Naive thymus-derived CD4-positive, alpha-beta T cell (primary cell): ENCODE results near the gene FGD1. TPM values are rescaled to one million over a fixed set of nuclear protein-coding genes. Genes with fewer than 3 reads are reported as not detected.

Experiments used
- ATAC-seq: fragments of 150-1000 bp; cut with Tn5 transposase; 2 replicates; pipeline ENCODE4 v1.10.0; 2021; ENCODE audit warnings: mild to moderate bottlenecking, moderate library complexity
- CTCF ChIA-PET: fragments of 350-600 bp; sonication (Branson Sonifier 250); formaldehyde crosslinking; loops from one replicate; lab custom pipeline; 2021; ENCODE audit warnings: antibody characterized with exemption; lab: Charles Lee
- POLR2A ChIA-PET: fragments of 350-600 bp; sonication (Branson Sonifier 250); formaldehyde crosslinking; loops from one replicate; lab custom pipeline; 2021; ENCODE audit warnings: antibody characterized with exemption, inconsistent platforms; lab: Charles Lee
- DNase-seq, 9 donors: peaks; one replicate each; pipeline versions ENCODE4 v3.0.0 to v3.0.0-alpha.2; 2020 to 2022; ENCODE audit warnings: mixed read lengths in 1 of 9
- H3K27ac ChIP-seq: one replicate; pipeline ENCODE4 v1.7.0; 2013; ENCODE audit warnings: mild to moderate bottlenecking, low read depth, low read length, moderate library complexity
- H3K27me3 ChIP-seq, 2 donors: one replicate each; pipeline ENCODE4 v1.7.0; 2013; ENCODE audit warnings: low read length in 2 of 2, mild to moderate bottlenecking in 2 of 2, moderate library complexity in 2 of 2; ENCODE audit not compliant: control insufficient read depth in 2 of 2, insufficient read depth in 2 of 2
- H3K36me3 ChIP-seq, 3 experiments: 1 replicate in 2 of 3; 2 replicates in 1 of 3; pipeline ENCODE4 v1.7.0; 2013; ENCODE audit warnings: low read length in 3 of 3, mild to moderate bottlenecking in 3 of 3, moderate library complexity in 1 of 3; ENCODE audit not compliant: insufficient read depth in 3 of 3, control insufficient read depth in 2 of 3
- H3K4me1 ChIP-seq, 2 donors: one replicate each; pipeline ENCODE4 v1.7.0; 2013; ENCODE audit warnings: low read length in 2 of 2, mild to moderate bottlenecking in 2 of 2, moderate library complexity in 1 of 2; ENCODE audit not compliant: control insufficient read depth in 2 of 2, insufficient read depth in 2 of 2
- H3K4me3 ChIP-seq: 2 replicates; pipeline ENCODE4 v1.7.0; 2013; ENCODE audit warnings: mild to moderate bottlenecking, low read length
- H3K9me3 ChIP-seq, 3 experiments: 1 replicate in 2 of 3; 2 replicates in 1 of 3; pipeline ENCODE4 v1.7.0; 2013; ENCODE audit warnings: low read length in 3 of 3; ENCODE audit not compliant: control insufficient read depth in 2 of 3
- H3K27ac Mint-ChIP-seq, 9 donors: one replicate each; pipeline ENCODE4 v1.8.0; 2020 to 2022; ENCODE audit warnings: mixed read lengths in 9 of 9, mild to moderate bottlenecking in 8 of 9, moderate library complexity in 5 of 9, inconsistent platforms in 2 of 9
- H3K27me3 Mint-ChIP-seq, 5 donors: one replicate each; pipeline ENCODE4 v1.8.0; 2021 to 2022; ENCODE audit warnings: mixed read lengths in 5 of 5, mild to moderate bottlenecking in 1 of 5
- H3K36me3 Mint-ChIP-seq, 5 donors: one replicate each; pipeline ENCODE4 v1.8.0; 2020 to 2022; ENCODE audit warnings: mixed read lengths in 5 of 5, mild to moderate bottlenecking in 3 of 5, inconsistent platforms in 1 of 5
- H3K4me1 Mint-ChIP-seq, 7 donors: one replicate each; pipeline ENCODE4 v1.8.0; 2020 to 2022; ENCODE audit warnings: mixed read lengths in 7 of 7, mild to moderate bottlenecking in 3 of 7, inconsistent platforms in 1 of 7
- H3K4me3 Mint-ChIP-seq, 10 donors: one replicate each; pipeline ENCODE4 v1.8.0; 2020 to 2022; ENCODE audit warnings: mild to moderate bottlenecking in 10 of 10, mixed read lengths in 10 of 10, moderate library complexity in 6 of 10, inconsistent platforms in 2 of 10
- H3K9me3 Mint-ChIP-seq, 11 donors: one replicate each; pipeline ENCODE4 v1.8.0; 2020 to 2022; ENCODE audit warnings: mixed read lengths in 11 of 11, mild to moderate bottlenecking in 4 of 11, inconsistent platforms in 1 of 11, moderate library complexity in 1 of 11
- intact Hi-C, 2 donors: fragments of 100-400 bp; cut with micrococcal nuclease; formaldehyde crosslinking; loops; one replicate each; pipeline ENCODE4 v1.15.1; 2023
- polyA plus RNA-seq, 2 donors: library from polyadenylated mRNA; unstranded; fragments of 300-500 nt; fragmentation: Illumina TruSeq; gene quantifications; one replicate each; pipeline ENCODE4 v1.2.3, GENCODE V29; 2021
- total RNA-seq, 6 experiments: library from RNA in 5 of 6; stranded (reverse) in 5 of 6; gene quantifications; 1 replicate in 5 of 6; 2 replicates in 1 of 6; pipeline ENCODE4 v1.2.3 and lab custom pipeline; 2021 to 2026

FGD1 gene
- total and polyA plus RNA-seq, 7 experiments from 2014 or later, result 0.07 to 1.1 (median 0.57) TPM; not detected in 3

DNA sequence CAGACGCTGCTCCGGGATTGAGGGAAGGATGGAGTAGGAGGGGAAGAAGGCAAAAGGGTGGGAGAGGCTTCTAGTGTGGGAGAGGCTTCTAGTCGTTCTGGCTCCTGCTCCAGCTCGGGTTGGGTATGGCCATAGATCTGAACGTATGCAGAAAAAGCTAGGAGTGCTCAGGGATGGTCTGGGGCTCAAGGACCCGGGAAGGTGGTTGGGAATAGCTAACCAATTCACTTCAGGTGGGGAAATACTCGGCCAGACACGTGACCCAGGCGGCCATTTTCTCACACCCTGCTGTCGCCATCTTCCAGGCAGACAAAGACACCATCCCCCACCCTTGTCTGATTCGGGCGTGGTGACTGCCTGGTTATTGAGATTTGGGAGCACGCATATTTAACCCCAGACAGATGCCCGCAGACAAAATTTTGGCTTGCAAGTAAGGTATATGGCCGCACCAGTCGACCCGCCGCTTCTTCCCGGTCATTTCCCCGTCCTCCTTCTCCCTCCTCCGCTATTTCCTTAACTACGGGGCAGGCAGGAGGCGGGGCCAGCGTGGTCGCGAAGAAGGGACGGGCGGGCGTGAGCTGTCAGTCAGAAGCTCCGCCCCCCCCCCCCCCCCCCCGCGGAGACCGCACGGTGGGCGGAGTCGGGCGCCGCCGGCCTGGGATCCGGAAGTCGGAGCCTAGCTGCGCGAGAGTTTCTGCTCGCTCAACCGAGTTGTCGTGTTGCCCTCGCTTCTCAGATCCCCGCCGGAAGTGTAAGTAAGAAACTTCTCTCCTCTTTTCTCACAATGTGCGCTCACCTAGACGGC is 33.7 kb upstream of the FGD1 start, which contains the start of gene GNL3L:
Gene GNL3L, plus strand, starts transcription at position 668 of the 805 bp plus-strand sequence. CDS start 2,348 bp downstream, outside the sequence.
- ChIA-PET POLR2A (interaction anchor here (0.7 to 3.2 kb wide), 7 partner anchors 12 to 1304 kb away, joined by 3 to 21 read pairs (median 10); partner anchors contain the start of genes FAM120C, KDM5C, PHF8 and TSR2), CTCF (no interaction called here)
- Mint-ChIP-seq H3K4me3 (peak within 1 kb of the TSS; percentile 87 to 97 (median 94)), H3K27ac (peak within 1 kb of the TSS; percentile 87 to 99 (median 93)), H3K36me3 (peaks cover 0 to 25% (median 2%) of the 10 kb centered on the region in 5 donors), H3K27me3 (no peaks in the 10 kb centered on the region), H3K9me3 (peaks cover 0 to 16% (median 0%) of the 10 kb centered on the region in 11 donors), H3K4me1 (peaks cover 10 to 46% (median 32%) of the 10 kb centered on the region in 7 donors)
- H3K9me3 ChIP-seq, result no peaks in the 10 kb centered on the region
- no peaks in the 10 kb centered on the region for H3K27me3 ChIP-seq
- peak; percentile 93 for ATAC-seq
- no peaks in the 10 kb centered on the region for H3K36me3 ChIP-seq
- peak within 1 kb of the TSS; percentile 82 for H3K4me3 ChIP-seq
- peaks cover 17 to 30% of the 10 kb centered on the region in 2 donors for H3K4me1 ChIP-seq
- H3K27ac ChIP-seq, result peak within 1 kb of the TSS; percentile 82
- intact Hi-C loops, result loop anchor here (1.0 to 5.0 kb wide), 12 partner anchors 89 to 847 kb away; partner anchors contain the start of genes APEX2 (in 2 of the 2), FAM120C (in 2 of the 2), MAGED2 (in 2 of the 2) and PHF8 (in 2 of the 2)
- DNase-seq, result peak; percentile 58 to 84 (median 76)

DNA sequence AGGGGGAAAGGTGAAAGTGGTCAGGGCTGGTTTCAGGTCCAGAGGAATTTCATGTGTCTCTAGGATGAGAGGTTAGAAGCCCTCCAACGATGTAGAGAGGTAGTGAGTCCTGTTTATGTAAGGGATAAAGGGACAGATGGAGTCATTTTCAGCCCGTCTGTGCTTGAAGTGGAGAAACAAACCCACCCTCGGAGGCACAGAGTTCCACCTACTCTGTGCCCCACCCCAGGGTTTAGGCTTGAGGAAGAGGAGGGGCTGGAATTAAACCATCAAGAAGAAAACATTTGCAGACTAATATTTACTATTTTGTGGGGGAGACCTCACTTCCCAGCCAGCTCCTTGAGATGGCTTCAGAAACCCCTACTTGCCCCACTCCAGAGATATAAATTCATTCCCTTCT is 33.1 kb upstream of the FGD1 start:
- intact Hi-C loops, result no loop called here
- DNase-seq (no peak), ATAC-seq (no peak)
- H3K36me3 Mint-ChIP-seq, result peaks cover 0 to 24% (median 0%) of the 10 kb centered on the region in 5 donors
- Histone ChIP-seq H3K9me3 (no peaks in the 10 kb centered on the region), H3K4me1 (peaks cover 17 to 24% of the 10 kb centered on the region in 2 donors), H3K4me3 (peak overlapping the region; percentile 74), H3K27ac (peak overlapping the region; percentile 81), H3K27me3 (no peaks in the 10 kb centered on the region), H3K36me3 (no peaks in the 10 kb centered on the region)
- peaks cover 0 to 16% (median 0%) of the 10 kb centered on the region in 11 donors for H3K9me3 Mint-ChIP-seq
- ChIA-PET CTCF (no interaction called here), POLR2A (interaction anchor here (0.7 to 3.2 kb wide), 6 partner anchors 11 to 1304 kb away, joined by 3 to 21 read pairs (median 10); partner anchors contain the start of genes FAM120C, KDM5C, PHF8 and TSR2)
- no peaks in the 10 kb centered on the region for H3K27me3 Mint-ChIP-seq
- peak overlapping the region; percentile 87 to 97 (median 94) for H3K4me3 Mint-ChIP-seq
- H3K27ac Mint-ChIP-seq, result peak overlapping the region; percentile 81 to 99 (median 93)
- peaks cover 10 to 40% (median 26%) of the 10 kb centered on the region in 7 donors for H3K4me1 Mint-ChIP-seq

DNA sequence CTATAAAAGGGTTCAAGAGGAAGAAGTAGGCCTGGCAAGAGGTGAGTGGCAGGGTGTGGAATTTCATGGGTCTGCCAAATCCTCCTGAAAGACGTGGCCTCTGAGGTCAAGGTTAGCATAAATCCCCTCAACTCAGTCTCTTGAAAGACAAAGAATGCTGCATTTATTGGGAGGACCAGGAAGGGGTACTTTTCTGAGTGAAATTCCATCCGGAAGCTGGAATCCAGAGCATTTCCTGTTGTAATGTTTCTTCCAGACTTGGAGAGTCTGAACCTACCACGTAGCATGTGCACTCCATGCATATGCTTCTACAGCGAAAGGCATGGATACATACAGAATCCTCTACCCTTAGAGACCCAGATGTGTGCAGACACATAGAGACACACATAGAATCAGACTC is 13.4 kb upstream of the FGD1 start:
- CTCF ChIA-PET, result no interaction called here

DNA sequence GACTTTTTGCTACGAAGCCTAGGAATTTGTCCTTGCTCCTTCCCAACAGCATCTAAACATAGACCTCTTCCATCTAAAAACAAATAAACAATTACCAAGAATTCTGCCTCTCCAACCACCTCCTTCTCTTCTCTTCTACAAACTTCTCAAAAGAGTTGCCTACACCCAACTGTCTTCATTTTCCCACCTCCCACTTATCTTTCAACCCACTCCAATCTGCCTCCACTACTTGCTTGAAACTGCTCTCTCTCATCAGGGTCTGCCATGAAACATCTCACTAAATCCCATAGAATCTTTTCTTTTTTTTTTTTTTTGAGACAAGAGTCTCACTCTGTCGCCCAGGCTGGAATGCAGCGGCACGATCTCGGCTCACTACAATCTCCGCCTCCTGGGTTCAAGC is 902 bp upstream of the FGD1 start:
- ChIA-PET CTCF (interaction anchor here (0.5 kb wide), 1 partner anchor 31 kb away, joined by 3 read pairs; no protein-coding TSS in a partner anchor), POLR2A (no interaction called here)
- H3K4me1 Mint-ChIP-seq, result peaks cover 1 to 13% (median 7%) of the 10 kb centered on the region in 7 donors
- H3K36me3 Mint-ChIP-seq, result no peaks in the 10 kb centered on the region
- H3K4me3 ChIP-seq, result no peak overlapping the region
- H3K4me1 ChIP-seq, result no peaks in the 10 kb centered on the region
- H3K27me3 Mint-ChIP-seq, result peaks cover 24 to 45% (median 30%) of the 10 kb centered on the region in 5 donors
- H3K9me3 Mint-ChIP-seq, result no peaks in the 10 kb centered on the region
- peak overlapping the region; percentile 9 to 87 (median 70) for H3K4me3 Mint-ChIP-seq
- H3K9me3 ChIP-seq, result no peaks in the 10 kb centered on the region
- no peak for DNase-seq
- no peak for ATAC-seq
- peak overlapping the region in 1 of 9 donors; percentile 23 for H3K27ac Mint-ChIP-seq
- no peak overlapping the region for H3K27ac ChIP-seq
- peaks cover 0 to 2% of the 10 kb centered on the region in 2 donors for H3K27me3 ChIP-seq
- H3K36me3 ChIP-seq, result no peaks in the 10 kb centered on the region
- intact Hi-C loops, result no loop called here

More for the DNA sequence above, 13.4 kb upstream of the FGD1 start:
- Mint-ChIP-seq H3K27ac (no peak overlapping the region), H3K4me1 (no peaks in the 10 kb centered on the region), H3K9me3 (peaks cover 0 to 5% (median 1%) of the 10 kb centered on the region in 11 donors), H3K36me3 (no peaks in the 10 kb centered on the region), H3K4me3 (no peak overlapping the region), H3K27me3 (peaks cover 0 to 4% (median 4%) of the 10 kb centered on the region in 5 donors)
- DNase-seq (no peak), ATAC-seq (no peak)
- intact Hi-C loops, result no loop called here
- H3K4me3 ChIP-seq, result no peak overlapping the region
- H3K36me3 ChIP-seq, result no peaks in the 10 kb centered on the region
- H3K9me3 ChIP-seq, result no peaks in the 10 kb centered on the region
- H3K27me3 ChIP-seq, result no peaks in the 10 kb centered on the region
- no peaks in the 10 kb centered on the region for H3K4me1 ChIP-seq
- POLR2A ChIA-PET, result no interaction called here
- no peak overlapping the region for H3K27ac ChIP-seq

DNA sequence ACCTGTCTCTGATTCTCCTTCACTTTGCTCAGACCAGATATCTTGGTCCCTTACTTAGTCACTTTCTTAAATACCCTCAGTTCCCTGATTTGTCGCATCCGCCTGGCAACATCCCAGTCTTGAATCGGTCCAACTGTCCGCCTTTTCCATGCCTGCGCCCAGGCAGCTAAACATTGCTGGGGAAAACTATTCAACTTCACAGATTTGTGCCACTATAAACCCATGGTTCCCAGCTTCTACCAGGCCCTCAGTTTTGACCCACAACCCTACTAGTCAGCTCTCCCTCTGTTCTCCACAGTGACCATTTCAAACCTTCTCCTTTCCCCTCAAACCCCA is 451 bp upstream of the FGD1 start:
- DNase-seq, result no peak
- Histone ChIP-seq H3K9me3 (no peaks in the 10 kb centered on the region), H3K27ac (no peak overlapping the region), H3K36me3 (no peaks in the 10 kb centered on the region), H3K27me3 (peaks cover 0 to 2% of the 10 kb centered on the region in 2 donors), H3K4me1 (no peaks in the 10 kb centered on the region), H3K4me3 (no peak overlapping the region)
- POLR2A ChIA-PET, result no interaction called here
- H3K27ac Mint-ChIP-seq, result peak overlapping the region in 1 of 9 donors; percentile 23
- no peaks in the 10 kb centered on the region for H3K36me3 Mint-ChIP-seq
- peaks cover 24 to 45% (median 30%) of the 10 kb centered on the region in 5 donors for H3K27me3 Mint-ChIP-seq
- peaks cover 1 to 13% (median 7%) of the 10 kb centered on the region in 7 donors for H3K4me1 Mint-ChIP-seq
- H3K9me3 Mint-ChIP-seq, result peaks cover 0 to 1% (median 0%) of the 10 kb centered on the region in 11 donors
- no peak for ATAC-seq
- intact Hi-C loops, result no loop called here
- CTCF ChIA-PET, result interaction anchor here (0.5 kb wide), 1 partner anchor 32 kb away, joined by 3 read pairs; no protein-coding TSS in a partner anchor
- H3K4me3 Mint-ChIP-seq, result peak overlapping the region; percentile 9 to 87 (median 72)

DNA sequence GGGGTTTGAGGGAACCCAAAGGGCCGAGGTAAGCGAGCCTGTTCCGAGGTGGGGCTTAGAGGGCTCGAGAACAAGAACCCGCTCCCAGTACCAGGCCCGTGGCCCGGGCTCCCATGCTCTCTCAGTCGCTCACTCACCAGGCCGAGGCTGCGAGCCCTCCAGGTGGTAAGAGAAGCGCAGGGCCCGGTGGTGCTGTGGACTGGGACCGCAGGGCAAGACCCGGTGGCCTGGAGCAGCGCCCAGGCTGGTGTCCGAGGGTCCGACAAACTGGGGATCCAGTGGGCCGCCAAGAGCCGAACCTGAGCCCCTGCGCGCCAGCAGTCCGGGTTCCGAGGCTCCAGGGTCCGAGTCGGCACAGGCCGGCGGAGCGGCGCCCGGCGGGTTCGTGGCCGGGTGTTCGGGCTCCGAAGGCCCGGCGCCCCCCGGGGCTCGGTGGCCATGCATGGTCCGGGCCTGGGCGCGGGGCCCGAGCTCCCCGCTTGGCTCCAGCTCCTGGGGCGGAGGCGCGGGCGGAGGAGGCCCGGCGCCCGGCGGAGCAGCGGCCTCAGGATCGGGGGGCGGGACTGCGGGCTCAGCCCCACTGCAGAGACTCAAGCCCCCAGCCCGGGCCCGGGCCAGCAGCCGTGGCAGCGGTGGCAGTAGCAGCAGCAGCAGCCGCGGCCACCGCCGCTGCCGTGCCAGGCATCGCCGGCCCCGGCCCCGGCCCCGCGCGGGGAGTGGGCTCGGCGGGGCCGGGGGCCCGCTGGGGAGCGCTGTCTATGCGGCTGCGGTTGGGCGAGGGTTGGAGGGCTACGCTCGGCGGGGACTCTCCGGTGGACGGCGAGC is 833 bp downstream of the FGD1 start:
- H3K27ac ChIP-seq, result no peak overlapping the region
- ATAC-seq (peak; percentile 10), DNase-seq (peak in 1 of 9 donors; percentile 2)
- H3K36me3 ChIP-seq, result no peaks in the 10 kb centered on the region
- no peak overlapping the region for H3K4me3 ChIP-seq
- no peaks in the 10 kb centered on the region for H3K4me1 ChIP-seq
- H3K9me3 ChIP-seq, result no peaks in the 10 kb centered on the region
- Mint-ChIP-seq H3K4me3 (peak overlapping the region; percentile 35 to 81 (median 70)), H3K27ac (no peak overlapping the region), H3K4me1 (peaks cover 1 to 13% (median 7%) of the 10 kb centered on the region in 7 donors), H3K36me3 (no peaks in the 10 kb centered on the region), H3K9me3 (peaks cover 0 to 6% (median 0%) of the 10 kb centered on the region in 11 donors), H3K27me3 (peaks cover 24 to 43% (median 30%) of the 10 kb centered on the region in 5 donors)
- H3K27me3 ChIP-seq, result peaks cover 0 to 2% of the 10 kb centered on the region in 2 donors
- ChIA-PET CTCF (no interaction called here), POLR2A (no interaction called here)
- intact Hi-C loops, result no loop called here
